Bladder microvascular endothelial cell (primary cell): ENCODE measurements around the gene NVL. TPM values are rescaled to one million over a fixed set of nuclear protein-coding genes. Genes with fewer than 3 reads are reported as not detected.

Experiments used
- total RNA-seq: library from RNA; depleted of rRNA; stranded (reverse); fragments of >200 nt; gene quantifications from 2 replicates; pipeline ENCODE4 v1.2.3, GENCODE V29; 2014

Gene NVL
- total RNA-seq = 19.3 and 34.6 TPM in 2 replicates

GRCh38 chr1:224329842-224330753 lies at the start of gene NVL:
NVL (minus strand) TSS chr1:224330172; CDS start chr1:224330127, 45 bp downstream.

GRCh38 chr1:224356685-224357625 lies 27.0 kb upstream of the NVL start, which contains the start of gene CNIH4:
CNIH4 (plus strand) TSS chr1:224356879; CDS start chr1:224356925, 46 bp downstream.

GRCh38 chr1:224182866-224183590 lies 146.9 kb downstream of the NVL start, which contains the start of gene DEGS1:
DEGS1 (plus strand) TSS chr1:224183240; CDS start chr1:224183337, 97 bp downstream.

Other genes with a start within 250 kb of the NVL start
- gene FBXO28, start 216.1 kb downstream of the NVL start, total RNA-seq = 23.8 and 69.1 TPM in 2 replicates
- gene DEGS1, start 146.9 kb downstream of the NVL start, total RNA-seq = 50.5 and 109 TPM in 2 replicates
- gene CNIH4, start 26.7 kb upstream of the NVL start, total RNA-seq = 96.8 and 111 TPM in 2 replicates
- gene WDR26, start 104.6 kb upstream of the NVL start, total RNA-seq = 49.1 and 156 TPM in 2 replicates